HG03108 (cell line): ENCODE results near the gene PTPRCAP.
"Not testable (repeated sequence)": the region's sequence is repeated elsewhere in the genome, so short reads cannot be mapped to it uniquely, and the experiment has no call there.

Experiments used
- ATAC-seq: cut with Tn5 transposase; IDR thresholded peaks from one replicate; pipeline ENCODE4 v1.9.1; 2021; ENCODE audit warnings: moderate library complexity; ENCODE audit not compliant: unreplicated experiment

Gene PTPRCAP, protein sequence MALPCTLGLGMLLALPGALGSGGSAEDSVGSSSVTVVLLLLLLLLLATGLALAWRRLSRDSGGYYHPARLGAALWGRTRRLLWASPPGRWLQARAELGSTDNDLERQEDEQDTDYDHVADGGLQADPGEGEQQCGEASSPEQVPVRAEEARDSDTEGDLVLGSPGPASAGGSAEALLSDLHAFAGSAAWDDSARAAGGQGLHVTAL

DNA sequence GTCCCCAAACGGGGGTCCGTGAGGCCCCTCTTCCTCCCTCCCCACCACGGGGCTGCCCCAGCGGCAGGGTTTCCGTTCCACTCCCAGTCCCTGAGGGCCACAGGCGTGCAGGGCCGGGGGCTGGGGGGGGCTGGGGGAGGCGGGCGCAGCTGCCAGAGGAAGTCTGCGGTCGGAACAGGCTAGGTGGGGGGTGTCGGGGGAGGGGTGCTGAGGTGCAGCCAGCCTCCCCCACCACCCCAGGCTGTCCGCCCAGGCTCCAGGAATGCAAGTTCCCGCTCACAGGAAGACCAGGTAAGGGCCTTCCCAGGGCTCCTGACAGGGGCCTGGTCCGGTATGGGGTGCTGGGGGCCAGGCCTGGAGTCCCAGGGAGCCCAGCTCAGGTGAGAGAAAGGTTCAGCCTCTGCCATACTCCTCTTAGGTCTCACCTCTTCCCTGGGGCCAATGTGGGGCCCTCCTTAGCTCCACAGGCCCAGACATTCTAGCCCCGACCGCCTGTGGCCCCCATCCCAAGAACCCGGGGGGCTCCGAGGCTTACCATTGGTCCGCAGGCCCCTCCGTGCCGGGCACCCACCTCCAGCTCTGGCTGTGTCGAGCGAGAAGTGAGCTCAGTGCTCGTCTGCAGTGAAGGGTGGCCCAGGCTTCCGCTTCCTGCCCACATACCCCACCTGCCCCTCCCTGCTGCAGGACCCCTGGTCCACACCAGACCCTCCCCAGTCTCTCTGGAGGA lies at the start of gene PTPRCAP:
Gene PTPRCAP, minus strand, starts transcription at position 601 of the 727 bp plus-strand sequence. Its CDS starts 63 bp downstream, at position 538.
- no peak for ATAC-seq

DNA sequence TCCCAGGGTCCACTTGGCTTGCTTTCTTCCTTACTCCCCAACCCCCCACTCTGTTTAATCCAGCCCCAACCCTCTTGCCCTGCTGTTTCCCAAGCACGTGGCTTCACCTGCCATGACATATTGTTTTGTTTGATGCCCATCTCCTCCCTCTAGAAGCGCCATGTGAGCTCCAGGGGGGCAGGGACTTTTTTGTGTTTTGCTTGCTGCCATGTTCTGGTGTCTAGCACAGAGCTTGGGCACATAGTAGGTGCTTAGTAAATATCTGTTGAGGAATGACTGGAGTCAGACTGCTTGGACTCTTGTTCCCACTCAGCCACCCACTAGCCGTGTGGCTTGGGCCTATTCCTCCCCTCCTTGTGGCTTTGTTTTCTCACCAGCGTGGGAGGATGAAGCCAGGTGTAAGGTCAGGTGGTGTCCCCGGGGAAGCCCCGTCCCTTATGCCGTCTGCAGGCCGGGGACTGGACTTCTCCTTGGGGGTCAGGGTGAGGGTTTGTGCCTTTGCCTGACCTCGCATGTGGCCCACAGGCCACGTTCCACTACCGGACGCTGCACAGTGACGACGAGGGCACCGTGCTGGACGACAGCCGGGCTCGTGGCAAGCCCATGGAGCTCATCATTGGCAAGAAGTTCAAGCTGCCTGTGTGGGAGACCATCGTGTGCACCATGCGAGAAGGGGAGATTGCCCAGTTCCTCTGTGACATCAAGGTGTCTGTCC lies 49.2 kb upstream of the PTPRCAP start:
- peak; percentile 30 for ATAC-seq

DNA sequence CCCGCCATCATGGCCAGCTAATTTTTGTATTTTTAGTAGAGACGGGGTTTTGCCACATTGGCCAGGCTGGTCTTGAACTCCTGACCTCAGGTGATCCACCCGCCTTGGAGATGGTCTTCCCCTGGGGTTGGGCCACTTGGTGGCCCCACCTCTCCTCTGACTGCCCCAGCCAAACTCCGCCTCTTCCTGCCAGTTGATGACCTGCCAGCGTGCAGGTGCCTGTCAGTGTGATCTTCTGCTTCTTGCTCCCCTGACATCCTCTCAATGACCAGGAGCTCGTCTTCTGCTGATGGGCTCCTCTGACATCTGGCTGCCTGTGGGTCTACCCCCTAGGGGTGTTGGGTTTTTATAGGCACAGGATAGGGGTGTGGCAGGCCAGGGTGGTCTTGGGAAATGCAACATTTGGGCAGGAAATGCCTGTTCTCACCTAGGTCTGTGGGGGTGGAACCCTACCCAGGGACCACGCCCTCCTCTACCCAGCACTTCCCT lies 48.4 kb upstream of the PTPRCAP start:
- peak; percentile 24 for ATAC-seq

DNA sequence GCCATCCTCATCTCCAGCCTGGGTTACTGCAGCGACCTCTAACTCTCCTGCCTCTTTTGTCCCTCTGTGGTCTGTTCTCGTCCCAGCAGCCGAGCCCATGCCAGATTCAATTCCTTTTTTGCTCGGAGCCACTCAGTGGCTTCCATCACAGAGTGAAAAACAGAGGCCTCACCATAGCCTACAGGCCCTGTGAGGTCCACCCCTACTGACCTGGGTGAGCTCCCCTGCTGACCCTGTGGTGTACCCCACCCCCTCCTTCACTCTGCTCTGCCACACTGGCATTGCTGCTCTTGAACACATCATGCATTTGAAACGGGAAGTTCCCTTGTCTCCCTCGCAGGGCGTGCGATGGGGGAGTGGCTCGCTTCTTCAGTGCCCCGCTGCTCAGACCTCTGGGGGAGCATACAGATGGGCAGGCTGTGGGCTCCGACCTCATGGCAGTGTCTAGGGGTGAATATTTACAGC lies 47.4 kb upstream of the PTPRCAP start:
- ATAC-seq = no peak

DNA sequence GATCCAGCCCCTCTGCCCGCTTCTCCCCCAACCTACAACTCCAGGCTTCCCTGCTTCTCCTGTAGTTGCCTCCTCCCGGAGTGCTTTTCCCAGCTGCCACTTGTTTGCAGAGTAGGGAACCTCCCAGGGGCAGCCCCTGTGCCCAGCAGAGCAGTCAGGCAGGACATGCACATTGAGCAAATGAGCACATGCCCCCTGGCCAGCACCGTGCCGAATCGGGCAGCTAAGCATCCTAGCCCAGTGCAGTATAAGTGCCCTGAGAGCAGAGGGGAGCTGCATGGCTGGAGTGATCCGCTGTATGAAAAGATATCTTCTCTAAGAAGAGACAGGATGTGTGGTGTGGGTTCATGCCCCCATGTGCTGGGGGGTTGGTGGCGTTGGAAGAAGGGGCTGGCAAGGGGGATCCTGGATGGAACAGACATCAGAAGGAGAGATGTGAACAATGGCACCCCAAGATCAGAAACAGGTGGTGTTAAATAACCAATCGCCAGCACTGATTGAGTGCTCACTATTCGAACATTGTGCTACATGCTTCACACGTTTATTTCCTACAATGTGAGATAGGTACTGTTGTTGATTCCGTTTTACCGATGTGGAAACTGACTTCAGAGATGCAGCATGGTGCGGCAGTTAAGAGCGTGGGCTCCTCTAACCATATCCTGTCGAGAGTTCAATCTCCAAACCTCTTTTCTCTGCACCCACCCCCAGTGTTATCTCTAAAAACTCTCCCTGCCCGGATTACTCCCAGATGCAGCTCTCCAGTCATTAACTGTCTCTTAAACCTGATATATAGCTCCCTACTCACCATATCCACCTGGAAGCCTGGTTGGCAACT lies 46.6 kb upstream of the PTPRCAP start:
- no peak for ATAC-seq

DNA sequence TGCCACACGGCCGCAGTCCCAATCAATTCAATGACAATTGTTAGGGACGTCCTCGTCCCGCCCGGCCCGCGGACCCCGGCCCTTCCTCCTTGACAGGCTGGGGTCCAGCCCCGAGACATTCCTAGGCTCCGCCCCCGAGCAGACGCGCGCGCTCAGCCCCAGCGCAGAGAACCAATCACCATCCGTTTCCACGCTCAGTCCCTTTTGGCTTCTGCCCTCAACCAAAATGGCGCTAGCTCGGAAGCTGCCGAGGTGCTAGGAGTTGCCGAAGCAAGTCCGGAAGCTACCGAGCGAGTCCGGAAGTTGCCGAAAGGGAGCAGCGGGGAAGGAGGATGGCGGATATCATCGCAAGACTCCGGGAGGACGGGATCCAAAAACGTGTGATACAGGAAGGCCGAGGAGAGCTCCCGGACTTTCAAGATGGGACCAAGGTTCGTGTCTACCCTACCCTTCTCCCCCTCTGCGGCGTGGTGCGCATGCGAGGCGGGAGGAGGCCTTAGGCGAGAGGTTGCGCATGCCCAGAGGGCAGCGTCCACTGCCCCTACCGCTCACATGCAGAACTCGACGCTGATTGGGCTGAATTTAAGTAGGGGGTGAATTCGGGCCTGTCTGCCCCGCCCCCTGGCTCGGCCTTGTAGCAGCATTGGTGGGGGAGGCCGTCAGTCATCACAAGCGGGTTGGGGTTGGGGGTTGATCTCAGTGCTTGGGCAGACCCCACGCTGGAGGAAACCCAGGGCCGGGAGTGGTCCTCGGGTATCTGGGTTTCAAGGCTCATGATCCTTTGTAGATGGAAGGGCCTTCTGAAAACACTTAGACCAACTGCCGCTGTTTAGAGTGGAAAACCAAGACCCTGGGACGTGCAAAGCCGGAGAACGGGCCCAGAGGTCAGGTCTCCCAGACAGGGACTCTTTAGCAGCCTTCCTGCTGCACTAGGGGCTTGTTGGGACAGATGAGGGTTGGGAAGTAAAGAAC lies 45.6 kb upstream of the PTPRCAP start, which contains the start of gene AIP:
Gene AIP, plus strand, starts transcription at position 200 of the 972 bp plus-strand sequence. Its CDS starts 133 bp downstream, at position 333.
- peak; percentile 54 for ATAC-seq

DNA sequence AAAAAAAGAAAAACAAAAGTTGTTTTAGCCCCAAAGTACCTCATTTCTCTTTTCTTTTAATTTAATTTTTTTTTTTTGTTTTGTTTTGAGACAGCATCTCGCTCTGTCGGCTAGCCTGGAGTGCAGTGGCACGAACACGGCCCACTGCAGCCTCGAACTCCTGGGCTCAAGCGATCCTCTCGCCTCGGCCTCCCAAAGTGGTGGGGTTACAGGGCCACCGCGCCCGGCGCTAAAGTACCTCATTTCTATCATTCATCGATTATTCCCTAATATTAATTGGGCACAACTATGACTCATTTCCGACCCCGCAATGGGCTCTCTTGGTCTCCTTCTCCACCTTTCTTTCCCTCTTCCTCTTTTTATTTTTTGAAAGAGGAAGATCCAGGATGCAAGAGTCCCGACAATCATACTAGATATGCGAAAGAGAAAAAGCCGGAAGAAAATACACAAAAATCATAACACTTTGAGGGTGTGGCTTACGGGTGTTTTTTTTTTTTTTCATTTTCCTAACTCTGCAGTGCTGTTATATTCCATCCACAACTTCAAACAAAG lies 44.9 kb upstream of the PTPRCAP start:
- ATAC-seq = no peak

DNA sequence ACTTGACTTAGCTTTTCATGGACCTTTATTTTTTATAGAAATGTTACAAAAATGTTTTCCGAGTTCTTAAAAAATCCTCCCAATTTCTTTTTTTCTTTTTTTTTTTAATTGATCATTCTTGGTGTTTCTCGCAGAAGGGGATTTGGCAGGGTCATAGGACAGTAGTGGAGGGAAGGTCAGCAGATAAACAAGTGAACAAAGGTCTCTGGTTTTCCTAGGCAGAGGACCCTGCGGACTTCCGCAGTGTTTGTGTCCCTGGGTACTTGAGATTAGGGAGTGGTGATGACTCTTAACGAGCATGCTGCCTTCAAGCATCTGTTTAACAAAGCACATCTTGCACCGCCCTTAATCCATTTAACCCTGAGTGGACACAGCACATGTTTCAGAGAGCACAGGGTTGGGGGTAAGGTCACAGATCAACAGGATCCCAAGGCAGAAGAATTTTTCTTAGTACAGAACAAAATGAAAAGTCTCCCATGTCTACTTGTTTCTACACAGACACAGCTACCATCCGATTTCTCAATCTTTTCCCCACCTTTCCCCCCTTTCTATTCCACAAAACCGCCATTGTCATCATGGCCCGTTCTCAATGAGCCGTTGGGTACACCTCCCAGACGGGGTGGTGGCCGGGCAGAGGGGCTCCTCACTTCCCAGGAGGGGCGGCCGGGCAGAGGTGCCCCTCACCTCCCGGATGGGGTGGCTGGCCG lies 40.0 kb upstream of the PTPRCAP start:
- ATAC-seq = not testable (repeated sequence)

DNA sequence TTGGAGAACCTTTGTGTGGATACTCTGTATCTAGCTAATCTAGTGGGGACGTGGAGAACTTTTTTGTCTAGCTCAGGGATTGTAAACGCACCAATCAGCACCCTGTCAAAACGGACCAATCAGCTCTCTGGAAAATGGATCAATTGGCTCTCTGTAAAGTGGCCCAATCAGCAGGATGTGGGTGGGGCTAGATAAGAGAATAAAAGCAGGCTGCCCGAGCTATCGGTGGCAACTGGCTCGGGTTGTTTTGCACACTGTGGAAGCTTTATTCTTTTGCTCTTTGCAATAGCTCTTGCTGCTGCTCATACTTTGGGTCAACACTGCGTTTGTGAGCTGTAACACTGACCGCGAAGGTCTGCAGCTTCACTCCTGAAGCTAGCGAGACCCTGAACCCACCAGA lies 39.2 kb upstream of the PTPRCAP start:
- not testable (repeated sequence) for ATAC-seq

DNA sequence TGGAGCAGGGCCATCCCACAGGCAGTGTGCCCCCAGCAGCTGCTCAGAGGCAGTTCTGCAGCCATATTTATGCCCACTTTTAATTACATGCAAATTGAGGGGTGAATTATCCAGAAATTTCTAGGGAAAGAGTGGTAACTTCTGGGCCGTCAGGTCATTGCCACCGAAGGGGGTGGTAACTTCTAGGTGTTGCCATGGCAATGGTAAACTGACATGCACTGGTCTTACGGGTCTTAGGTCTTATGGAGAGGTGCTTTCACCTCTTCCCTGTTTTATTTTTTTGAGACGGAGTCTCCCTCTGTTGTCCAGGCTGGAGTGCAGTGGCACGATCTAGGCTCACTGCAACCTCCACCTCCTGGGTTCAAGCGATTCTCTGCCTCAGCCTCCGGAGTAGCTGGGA lies 35.4 kb upstream of the PTPRCAP start:
- no peak for ATAC-seq

DNA sequence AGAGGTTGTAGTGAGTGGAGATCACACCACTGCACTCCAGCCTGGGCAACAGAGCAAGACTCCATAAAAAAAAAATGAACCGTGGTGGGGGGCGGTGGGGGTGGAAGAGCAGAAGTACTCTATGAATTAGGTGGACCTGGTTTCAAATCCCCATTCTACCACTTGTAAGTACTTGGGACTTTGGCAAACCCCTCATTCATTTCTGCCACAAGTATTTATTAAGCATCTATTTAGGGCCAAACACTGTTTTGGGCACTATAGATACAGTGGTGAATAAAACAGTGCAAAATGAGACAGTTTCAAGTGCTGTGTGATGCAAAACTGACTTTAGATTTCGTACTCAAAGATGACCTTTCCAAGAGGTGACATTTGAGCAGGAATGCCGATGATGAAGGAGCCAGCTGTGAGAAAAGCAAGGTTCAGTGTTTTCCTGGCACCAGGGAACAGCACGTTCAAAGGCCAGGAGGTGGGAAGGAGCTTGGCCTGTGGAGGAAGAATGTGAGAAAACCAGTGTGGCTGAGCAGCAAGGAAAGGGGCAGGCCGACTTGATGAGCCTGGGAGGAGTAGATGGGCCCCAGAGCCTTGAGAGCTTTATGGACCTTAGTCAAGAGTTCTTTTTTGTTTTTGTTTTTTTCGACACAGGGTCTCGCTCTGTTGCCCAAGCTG lies 33.0 kb upstream of the PTPRCAP start:
- ATAC-seq = no peak

DNA sequence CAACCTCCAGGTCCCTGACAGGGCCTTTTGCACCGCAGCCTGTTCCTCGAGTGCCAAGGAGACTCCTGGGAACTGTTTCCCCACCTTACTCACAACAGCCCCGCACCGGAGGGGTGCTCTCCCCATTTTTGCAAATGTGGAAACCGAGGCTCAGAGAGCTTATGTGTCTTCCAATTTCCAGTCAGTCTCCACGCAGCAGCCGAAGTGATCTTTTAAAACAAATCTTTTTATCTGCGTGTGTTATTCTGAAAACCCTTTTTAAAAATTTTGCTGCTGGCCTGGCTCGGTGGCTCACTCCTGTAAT lies 32.0 kb upstream of the PTPRCAP start:
- ATAC-seq = no peak

DNA sequence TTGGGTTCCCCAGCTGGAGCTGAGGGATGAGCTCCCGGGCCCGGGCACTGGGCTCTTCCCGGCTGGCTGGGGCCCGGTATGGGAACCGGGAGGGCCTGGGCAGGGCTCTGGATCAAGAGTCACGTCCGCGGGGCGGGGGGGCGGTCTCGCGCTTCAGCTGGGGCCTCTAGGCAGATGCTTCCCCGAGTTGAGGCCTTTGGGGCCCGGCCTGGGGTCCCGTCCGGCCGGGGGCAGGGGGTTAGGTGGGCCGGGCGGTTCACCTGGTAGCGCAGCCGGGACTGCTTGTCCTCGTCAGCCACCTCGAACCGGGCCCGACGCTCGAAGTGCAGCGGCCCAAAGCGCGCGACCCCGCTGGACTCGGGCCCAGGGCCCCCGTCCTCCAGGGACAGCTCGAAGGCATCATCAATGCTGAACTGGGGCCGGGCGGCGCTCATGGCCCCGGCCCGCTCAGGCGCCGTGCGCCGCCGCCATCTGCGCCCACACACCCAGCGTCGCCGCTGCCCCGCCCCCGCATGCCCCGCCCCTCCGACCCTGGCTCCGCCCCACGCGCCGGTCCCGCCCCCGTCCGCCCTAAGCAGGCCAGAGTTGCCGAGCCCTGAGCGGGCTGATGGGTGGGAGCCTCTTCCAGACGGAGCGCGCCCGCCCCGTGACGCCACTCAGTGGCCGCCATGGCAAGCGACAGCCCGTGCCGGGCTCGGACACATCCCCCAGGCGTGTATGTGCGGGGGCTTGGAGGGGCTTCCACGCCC lies 31.5 kb upstream of the PTPRCAP start, which contains the start of gene TMEM134:
Gene TMEM134, minus strand, starts transcription at position 493 of the 749 bp plus-strand sequence. Its CDS starts 59 bp downstream, at position 434.
- ATAC-seq = peak; percentile 60

DNA sequence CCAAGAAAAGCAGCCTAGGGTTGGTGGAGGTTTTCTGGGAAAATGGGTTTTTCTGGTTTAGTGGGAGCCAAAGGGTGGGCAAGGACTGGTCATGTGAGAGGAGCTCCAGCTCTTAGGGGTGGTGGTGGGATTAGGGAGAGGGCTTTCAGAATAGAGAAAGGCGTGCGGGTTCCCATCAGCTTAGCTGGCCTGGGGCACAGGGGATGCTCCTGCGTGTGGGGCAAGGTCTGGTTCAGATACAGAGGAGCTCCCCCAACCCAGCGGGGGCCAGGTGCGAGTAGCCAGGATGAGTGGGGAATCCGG lies 30.9 kb upstream of the PTPRCAP start:
- ATAC-seq = no peak

DNA sequence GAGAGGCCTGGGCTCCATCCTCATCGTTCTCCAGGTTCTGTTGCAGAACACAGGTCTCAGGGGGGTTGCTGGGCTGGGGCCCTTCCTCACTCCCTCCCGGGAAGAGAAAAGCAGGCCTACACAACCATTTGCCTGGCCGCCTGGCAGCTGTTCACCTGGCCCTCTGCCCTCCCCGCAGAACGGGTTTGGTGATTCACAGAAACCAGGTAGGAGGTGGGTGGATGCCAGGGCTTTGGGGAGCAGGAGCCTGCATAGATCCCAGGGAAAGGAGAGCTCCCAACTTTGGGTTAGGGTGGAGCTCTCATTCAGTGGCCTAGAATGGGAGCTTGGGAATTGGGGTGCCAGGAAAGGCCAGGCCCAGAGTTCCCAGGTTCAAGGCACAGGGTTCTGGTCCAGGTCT lies 30.6 kb upstream of the PTPRCAP start:
- no peak for ATAC-seq

DNA sequence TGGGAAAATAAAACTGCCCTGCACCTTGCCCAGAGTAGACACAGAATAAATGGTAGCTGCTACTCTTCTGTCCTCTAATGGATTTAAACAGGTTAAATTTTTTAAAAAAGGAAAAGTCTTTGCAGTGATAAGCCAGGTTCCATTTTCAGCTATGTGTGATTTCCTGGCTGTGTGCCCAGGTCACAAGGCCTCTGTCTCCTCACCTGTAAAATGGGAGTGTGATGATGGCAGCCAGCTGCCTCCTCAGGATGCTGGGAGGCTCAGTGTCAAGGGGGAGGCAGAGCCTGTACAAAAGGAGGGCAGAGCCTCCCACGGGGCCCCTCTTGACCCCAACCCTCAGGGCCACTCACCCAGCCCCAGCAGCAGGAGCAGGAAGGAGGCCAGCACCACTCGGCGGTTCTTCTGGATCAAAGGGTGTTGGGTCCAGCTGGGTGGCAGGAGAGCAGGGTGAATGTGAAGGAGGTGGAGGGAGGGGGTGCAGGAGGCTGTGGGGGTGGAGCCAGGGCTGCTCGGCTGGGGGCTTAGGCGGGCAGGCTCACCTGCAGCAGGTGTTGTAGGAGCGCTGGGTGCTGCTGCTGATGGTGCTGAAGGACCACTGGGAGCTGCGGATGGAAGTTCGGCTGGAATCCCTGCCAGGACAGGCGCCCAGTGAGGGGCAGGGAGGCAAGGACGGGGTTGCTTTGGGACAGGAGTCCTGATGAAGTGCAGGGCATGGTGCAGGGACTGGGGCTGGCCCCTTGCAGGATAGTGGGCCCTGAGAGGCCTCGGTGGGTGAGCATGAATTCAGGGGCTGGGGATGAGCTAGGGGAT lies 29.7 kb upstream of the PTPRCAP start:
- no peak for ATAC-seq

DNA sequence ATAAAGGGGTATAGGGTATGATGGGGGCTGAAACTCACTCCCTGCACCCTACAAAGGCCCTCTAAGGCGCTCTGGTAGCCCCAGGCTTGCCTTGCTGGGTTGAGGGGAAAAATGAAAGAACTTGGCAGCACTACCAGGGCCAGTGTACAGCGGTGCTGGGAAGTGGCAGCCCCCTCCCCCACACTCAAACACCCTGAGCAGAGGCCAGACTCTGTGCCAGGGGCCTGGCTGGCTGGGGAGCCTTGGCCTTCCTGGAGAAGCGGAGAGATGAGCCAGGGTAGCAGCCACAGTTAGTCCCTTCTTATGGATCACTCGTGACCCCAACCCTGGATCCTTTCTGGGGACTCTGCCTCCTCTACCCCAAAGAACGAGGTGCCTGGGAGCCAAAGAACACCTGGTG lies 28.9 kb upstream of the PTPRCAP start:
- ATAC-seq = no peak
